Measurements from ENCODE around the gene ARHGAP6.

The ARHGAP6 gene

GRCh38 chrX:11351375-11352295 lies 314.1 kb downstream of the ARHGAP6 start (continued):
- TF ChIP-seq ISL1 (CRISPR knock-in tag; IDR thresholded peaks at IDR 0.05) (no peak), ZC3H10 (CRISPR knock-in tag; IDR thresholded peaks at IDR 0.05) (no peak), BACH2 (CRISPR knock-in tag; IDR thresholded peaks at IDR 0.05; ENCODE audit: borderline replicate concordance) (no peak), TCF4 (CRISPR knock-in tag; IDR thresholded peaks at IDR 0.05; ENCODE audit: borderline replicate concordance) (no peak), ZFP30 (CRISPR knock-in tag; IDR thresholded peaks at IDR 0.05) (no peak), ZNF565 (CRISPR knock-in tag; conservative IDR thresholded peaks at IDR 0.05; ENCODE audit: low read depth) (no peak), ARNTL (CRISPR knock-in tag; IDR thresholded peaks at IDR 0.05; ENCODE audit: borderline replicate concordance, low read depth) (no peak), RARB (CRISPR knock-in tag; IDR thresholded peaks at IDR 0.05) (no peak), ZFP3 (CRISPR knock-in tag; IDR thresholded peaks at IDR 0.05) (no peak)
- TF ChIP-seq, protein P1, sequence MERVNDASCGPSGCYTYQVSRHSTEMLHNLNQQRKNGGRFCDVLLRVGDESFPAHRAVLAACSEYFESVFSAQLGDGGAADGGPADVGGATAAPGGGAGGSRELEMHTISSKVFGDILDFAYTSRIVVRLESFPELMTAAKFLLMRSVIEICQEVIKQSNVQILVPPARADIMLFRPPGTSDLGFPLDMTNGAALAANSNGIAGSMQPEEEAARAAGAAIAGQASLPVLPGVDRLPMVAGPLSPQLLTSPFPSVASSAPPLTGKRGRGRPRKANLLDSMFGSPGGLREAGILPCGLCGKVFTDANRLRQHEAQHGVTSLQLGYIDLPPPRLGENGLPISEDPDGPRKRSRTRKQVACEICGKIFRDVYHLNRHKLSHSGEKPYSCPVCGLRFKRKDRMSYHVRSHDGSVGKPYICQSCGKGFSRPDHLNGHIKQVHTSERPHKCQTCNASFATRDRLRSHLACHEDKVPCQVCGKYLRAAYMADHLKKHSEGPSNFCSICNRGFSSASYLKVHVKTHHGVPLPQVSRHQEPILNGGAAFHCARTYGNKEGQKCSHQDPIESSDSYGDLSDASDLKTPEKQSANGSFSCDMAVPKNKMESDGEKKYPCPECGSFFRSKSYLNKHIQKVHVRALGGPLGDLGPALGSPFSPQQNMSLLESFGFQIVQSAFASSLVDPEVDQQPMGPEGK (CRISPR knock-in tag; IDR thresholded peaks at IDR 0.05; ENCODE audit: borderline replicate concordance): no peak

- TF ChIP-seq ARNTL (CRISPR knock-in tag; IDR thresholded peaks at IDR 0.05; ENCODE audit: borderline replicate concordance, low read depth): no peak
- no peak for TF ChIP-seq CSDC2 (CRISPR knock-in tag; IDR thresholded peaks at IDR 0.05)
- TF ChIP-seq ZFP30 (CRISPR knock-in tag; IDR thresholded peaks at IDR 0.05): no peak
- TF ChIP-seq ISL1 (CRISPR knock-in tag; IDR thresholded peaks at IDR 0.05): no peak
- no peak for TF ChIP-seq RARB (CRISPR knock-in tag; IDR thresholded peaks at IDR 0.05)
- TF ChIP-seq ESRRG (CRISPR knock-in tag; IDR thresholded peaks at IDR 0.05): no peak
- TF ChIP-seq, protein P1 (CRISPR knock-in tag; IDR thresholded peaks at IDR 0.05; ENCODE audit: borderline replicate concordance): no peak
- no peak for TF ChIP-seq ZNF70 (CRISPR knock-in tag; IDR thresholded peaks at IDR 0.05)
- TF ChIP-seq ZNF565 (CRISPR knock-in tag; conservative IDR thresholded peaks at IDR 0.05; ENCODE audit: low read depth): no peak
- TF ChIP-seq, protein P2, sequence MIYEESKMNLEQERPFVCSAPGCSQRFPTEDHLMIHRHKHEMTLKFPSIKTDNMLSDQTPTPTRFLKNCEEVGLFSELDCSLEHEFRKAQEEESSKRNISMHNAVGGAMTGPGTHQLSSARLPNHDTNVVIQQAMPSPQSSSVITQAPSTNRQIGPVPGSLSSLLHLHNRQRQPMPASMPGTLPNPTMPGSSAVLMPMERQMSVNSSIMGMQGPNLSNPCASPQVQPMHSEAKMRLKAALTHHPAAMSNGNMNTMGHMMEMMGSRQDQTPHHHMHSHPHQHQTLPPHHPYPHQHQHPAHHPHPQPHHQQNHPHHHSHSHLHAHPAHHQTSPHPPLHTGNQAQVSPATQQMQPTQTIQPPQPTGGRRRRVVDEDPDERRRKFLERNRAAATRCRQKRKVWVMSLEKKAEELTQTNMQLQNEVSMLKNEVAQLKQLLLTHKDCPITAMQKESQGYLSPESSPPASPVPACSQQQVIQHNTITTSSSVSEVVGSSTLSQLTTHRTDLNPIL (CRISPR knock-in tag; IDR thresholded peaks at IDR 0.05; ENCODE audit: low read depth): no peak
- no peak for TF ChIP-seq GLIS3 (CRISPR knock-in tag; IDR thresholded peaks at IDR 0.05)
- TF ChIP-seq SNAI2 (CRISPR knock-in tag; IDR thresholded peaks at IDR 0.05): no peak
- no peak for TF ChIP-seq ZNF8 (CRISPR knock-in tag; IDR thresholded peaks at IDR 0.05)
- TF ChIP-seq BACH2 (CRISPR knock-in tag; IDR thresholded peaks at IDR 0.05; ENCODE audit: borderline replicate concordance): no peak
- TF ChIP-seq TSHZ2 (CRISPR knock-in tag; IDR thresholded peaks at IDR 0.05): no peak
- TF ChIP-seq, protein P3, sequence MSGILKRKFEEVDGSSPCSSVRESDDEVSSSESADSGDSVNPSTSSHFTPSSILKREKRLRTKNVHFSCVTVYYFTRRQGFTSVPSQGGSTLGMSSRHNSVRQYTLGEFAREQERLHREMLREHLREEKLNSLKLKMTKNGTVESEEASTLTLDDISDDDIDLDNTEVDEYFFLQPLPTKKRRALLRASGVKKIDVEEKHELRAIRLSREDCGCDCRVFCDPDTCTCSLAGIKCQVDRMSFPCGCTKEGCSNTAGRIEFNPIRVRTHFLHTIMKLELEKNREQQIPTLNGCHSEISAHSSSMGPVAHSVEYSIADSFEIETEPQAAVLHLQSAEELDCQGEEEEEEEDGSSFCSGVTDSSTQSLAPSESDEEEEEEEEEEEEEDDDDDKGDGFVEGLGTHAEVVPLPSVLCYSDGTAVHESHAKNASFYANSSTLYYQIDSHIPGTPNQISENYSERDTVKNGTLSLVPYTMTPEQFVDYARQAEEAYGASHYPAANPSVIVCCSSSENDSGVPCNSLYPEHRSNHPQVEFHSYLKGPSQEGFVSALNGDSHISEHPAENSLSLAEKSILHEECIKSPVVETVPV (CRISPR knock-in tag; IDR thresholded peaks at IDR 0.05): no peak
- no peak for TF ChIP-seq TOX (CRISPR knock-in tag; IDR thresholded peaks at IDR 0.05; ENCODE audit: borderline replicate concordance)
- no peak for TF ChIP-seq ZC3H10 (CRISPR knock-in tag; IDR thresholded peaks at IDR 0.05)
- ATAC-seq: no peak
These were observed 315.9 kb downstream of the ARHGAP6 start for GRCh38 chrX:11349661-11350337.
